ENCODE results near the gene ADAMTSL1.
A peak's percentile ranks its signal among the peaks of the same experiment; 100 is the strongest.

ADAMTSL1 gene

DNA sequence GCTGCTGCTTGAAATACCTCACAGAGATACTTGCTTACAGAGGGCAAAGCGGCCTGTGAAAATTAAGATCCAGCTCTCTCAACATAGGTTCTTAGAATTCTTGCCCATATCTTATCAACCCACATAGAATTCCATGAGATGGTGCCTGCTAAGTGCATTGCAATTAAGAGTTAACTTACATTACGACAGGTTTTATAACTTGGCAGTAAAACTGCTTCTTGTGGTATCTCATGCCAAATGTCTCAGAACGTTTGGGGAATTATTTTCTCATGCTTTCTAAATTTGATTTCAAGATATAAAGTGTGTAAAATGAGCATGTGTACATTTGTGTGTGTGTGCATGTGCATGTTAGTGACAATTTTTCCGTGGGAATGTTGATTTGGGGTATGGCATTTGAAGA, 297.8 kb downstream of the ADAMTSL1 start:
- TF ChIP-seq, protein P1, sequence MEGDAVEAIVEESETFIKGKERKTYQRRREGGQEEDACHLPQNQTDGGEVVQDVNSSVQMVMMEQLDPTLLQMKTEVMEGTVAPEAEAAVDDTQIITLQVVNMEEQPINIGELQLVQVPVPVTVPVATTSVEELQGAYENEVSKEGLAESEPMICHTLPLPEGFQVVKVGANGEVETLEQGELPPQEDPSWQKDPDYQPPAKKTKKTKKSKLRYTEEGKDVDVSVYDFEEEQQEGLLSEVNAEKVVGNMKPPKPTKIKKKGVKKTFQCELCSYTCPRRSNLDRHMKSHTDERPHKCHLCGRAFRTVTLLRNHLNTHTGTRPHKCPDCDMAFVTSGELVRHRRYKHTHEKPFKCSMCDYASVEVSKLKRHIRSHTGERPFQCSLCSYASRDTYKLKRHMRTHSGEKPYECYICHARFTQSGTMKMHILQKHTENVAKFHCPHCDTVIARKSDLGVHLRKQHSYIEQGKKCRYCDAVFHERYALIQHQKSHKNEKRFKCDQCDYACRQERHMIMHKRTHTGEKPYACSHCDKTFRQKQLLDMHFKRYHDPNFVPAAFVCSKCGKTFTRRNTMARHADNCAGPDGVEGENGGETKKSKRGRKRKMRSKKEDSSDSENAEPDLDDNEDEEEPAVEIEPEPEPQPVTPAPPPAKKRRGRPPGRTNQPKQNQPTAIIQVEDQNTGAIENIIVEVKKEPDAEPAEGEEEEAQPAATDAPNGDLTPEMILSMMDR (conservative IDR thresholded peaks at IDR 0.05): no peak
- peak overlapping the region; percentile 47 for H3K27ac ChIP-seq

DNA sequence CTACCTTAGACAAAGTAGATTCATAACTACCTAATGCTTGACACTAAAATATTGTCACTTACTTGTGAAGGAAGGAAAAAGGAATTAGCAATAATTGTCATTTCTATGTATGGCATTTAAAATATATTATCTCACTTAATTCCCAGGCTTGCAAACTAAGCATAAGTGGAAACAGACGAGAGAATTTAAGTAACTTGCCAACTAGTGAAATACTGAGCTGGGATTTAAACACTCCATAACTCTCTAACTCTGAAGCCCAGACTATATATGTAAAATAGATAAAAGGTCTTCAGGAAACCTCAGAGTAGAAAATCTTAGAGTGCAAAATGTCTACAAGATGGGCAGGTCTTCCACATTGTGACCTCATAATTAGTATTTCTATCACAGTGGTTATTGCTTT, 301.3 kb downstream of the ADAMTSL1 start:
- TF ChIP-seq, protein P1 (conservative IDR thresholded peaks at IDR 0.05): no peak
- no peak overlapping the region for H3K27ac ChIP-seq

DNA sequence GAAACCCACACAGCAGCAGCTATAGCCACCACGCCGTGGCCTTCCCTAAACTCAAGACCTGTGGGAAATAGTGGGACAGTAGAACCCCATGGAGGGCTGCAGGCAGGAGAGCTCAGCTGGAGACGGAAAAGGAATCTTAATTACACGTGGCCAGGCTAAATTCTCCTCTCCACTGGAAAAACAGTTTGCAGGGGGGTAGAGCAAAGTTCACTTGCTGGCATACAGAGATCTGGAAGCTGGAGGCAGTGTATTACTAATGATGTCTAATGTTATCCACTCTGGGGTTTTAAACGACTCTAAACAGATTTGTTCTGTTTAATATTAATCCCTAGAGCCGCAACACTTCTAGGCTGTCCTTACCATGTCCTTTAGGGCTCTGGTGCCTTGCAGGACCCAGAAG, 302.0 kb downstream of the ADAMTSL1 start:
- TF ChIP-seq, protein P1 (conservative IDR thresholded peaks at IDR 0.05): no peak
- H3K27ac ChIP-seq: no peak overlapping the region

DNA sequence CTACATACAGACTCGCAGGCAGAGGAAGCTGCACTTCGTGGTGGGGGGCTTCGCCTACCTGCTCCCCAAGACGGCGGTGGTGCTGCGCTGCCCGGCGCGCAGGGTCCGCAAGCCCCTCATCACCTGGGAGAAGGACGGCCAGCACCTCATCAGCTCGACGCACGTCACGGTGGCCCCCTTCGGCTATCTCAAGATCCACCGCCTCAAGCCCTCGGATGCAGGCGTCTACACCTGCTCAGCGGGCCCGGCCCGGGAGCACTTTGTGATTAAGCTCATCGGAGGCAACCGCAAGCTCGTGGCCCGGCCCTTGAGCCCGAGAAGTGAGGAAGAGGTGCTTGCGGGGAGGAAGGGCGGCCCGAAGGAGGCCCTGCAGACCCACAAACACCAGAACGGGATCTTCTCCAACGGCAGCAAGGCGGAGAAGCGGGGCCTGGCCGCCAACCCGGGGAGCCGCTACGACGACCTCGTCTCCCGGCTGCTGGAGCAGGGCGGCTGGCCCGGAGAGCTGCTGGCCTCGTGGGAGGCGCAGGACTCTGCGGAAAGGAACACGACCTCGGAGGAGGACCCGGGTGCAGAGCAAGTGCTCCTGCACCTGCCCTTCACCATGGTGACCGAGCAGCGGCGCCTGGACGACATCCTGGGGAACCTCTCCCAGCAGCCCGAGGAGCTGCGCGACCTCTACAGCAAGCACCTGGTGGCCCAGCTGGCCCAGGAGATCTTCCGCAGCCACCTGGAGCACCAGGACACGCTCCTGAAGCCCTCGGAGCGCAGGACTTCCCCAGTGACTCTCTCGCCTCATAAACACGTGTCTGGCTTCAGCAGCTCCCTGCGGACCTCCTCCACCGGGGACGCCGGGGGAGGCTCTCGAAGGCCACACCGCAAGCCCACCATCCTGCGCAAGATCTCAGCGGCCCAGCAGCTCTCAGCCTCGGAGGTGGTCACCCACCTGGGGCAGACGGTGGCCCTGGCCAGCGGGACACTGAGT, 303.2 kb downstream of the ADAMTSL1 start:
- TF ChIP-seq, protein P1 (conservative IDR thresholded peaks at IDR 0.05): no peak
- no peak overlapping the region; the same call in 1 of the 2 replicates for H3K27ac ChIP-seq

DNA sequence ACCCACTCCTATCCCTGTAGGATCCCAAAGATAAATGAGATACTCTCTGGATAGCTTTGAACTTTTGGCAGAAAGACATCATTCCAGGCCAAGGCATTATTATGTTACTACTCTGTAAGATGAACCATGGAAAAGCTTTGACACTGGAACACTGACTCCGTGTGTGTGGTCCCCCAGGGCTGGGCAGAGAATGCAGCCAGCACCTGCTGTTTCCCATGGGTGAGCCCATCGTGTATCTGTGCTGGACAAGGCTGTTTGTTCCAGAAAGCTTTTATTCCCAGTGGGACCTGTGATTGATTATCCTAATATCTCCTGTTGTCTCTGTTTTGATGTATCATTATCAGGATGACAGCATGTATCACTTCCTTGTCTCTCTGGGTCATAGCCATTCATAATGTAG, 304.2 kb downstream of the ADAMTSL1 start:
- peak overlapping the region; percentile 9 for H3K27ac ChIP-seq
- TF ChIP-seq, protein P1 (conservative IDR thresholded peaks at IDR 0.05): no peak

DNA sequence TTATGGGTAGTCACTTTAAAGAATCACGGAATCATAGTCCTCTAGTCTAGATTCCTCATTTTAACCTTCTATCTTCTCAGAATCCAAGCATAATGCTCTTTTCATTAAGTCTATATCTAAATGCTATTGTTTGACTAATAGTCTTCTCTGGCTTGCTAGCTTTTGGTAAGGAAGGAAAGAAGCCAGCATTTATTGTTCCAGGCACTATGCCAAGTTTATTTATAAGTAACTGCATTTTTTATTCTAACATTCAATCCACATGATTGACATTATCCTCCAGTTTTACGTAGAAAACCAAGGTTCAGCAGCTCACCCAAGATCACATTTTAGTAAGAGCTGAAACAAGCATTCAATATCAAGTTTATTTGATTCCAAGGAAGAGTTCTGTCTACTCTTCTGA, 304.9 kb downstream of the ADAMTSL1 start:
- TF ChIP-seq, protein P1 (conservative IDR thresholded peaks at IDR 0.05): no peak
- peak overlapping the region; percentile 9 for H3K27ac ChIP-seq

DNA sequence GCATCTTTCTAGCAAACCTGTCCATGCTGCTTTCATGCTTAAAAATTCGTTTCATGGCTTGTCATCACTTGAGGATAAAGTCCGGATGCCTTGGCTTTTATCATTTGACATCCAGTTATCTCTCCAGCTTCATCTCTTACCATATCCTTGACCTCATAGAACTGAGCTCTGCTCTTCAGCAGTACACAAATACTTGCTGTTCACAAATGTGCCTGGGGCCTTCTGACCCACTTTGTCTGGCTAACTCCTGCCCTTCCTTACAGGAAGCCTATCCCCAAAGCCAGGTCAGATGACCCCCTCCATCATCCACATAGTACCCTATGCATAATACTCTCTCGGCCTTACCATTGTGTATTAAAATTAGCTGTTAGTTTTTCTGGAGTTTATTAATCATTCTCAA, 310.0 kb downstream of the ADAMTSL1 start:
- TF ChIP-seq, protein P1 (conservative IDR thresholded peaks at IDR 0.05): no peak

More for the DNA sequence above, 310.0 kb downstream of the ADAMTSL1 start:
- H3K27ac ChIP-seq: no peak overlapping the region
